Lung (tissue), 12 donors: ENCODE data around the gene UGT1A6. TPM values are rescaled to one million over a fixed set of nuclear protein-coding genes. Genes with fewer than 3 reads are reported as not detected.

Source experiments
- ATAC-seq: fragments of 200-7000 bp; cut with Tn5 transposase; one replicate; pipeline ENCODE4 v1.9.1; 2020; ENCODE audit warnings: moderate number of reproducible peaks; ENCODE audit not compliant: insufficient read depth, low FRiP score
- DNase-seq, 3 donors: peaks; one replicate each; pipeline ENCODE4 v3.0.0-alpha.2; 2013 to 2017
- H3K27ac ChIP-seq, 2 donors: one replicate each; pipeline ENCODE4 v1.5.1; 2013; ENCODE audit warnings: mild to moderate bottlenecking in 2 of 2, moderate library complexity in 2 of 2, control low read depth in 1 of 2, inconsistent platforms in 1 of 2, low read depth in 1 of 2, low read length in 1 of 2
- H3K27me3 ChIP-seq, 3 donors: one replicate each; pipeline ENCODE4 v1.5.1; 2013; ENCODE audit warnings: low read length in 2 of 3; ENCODE audit not compliant: control insufficient read depth in 3 of 3, insufficient read depth in 3 of 3
- H3K36me3 ChIP-seq, 4 donors: one replicate each; pipeline ENCODE4 v1.5.1; 2013; ENCODE audit warnings: low read length in 4 of 4, mild to moderate bottlenecking in 1 of 4, moderate library complexity in 1 of 4; ENCODE audit not compliant: control insufficient read depth in 4 of 4, insufficient read depth in 4 of 4
- H3K4me1 ChIP-seq, 5 donors: one replicate each; pipeline ENCODE4 v1.5.1; 2013; ENCODE audit warnings: low read length in 5 of 5, mild to moderate bottlenecking in 2 of 5, moderate library complexity in 1 of 5; ENCODE audit not compliant: control insufficient read depth in 5 of 5, insufficient read depth in 5 of 5
- H3K4me3 ChIP-seq: one replicate; pipeline ENCODE4 v1.5.1; 2013; ENCODE audit warnings: mild to moderate bottlenecking, control low read depth, moderate library complexity
- H3K9ac ChIP-seq, 2 donors: one replicate each; pipeline ENCODE4 v1.5.1; 2013; ENCODE audit warnings: low read length in 2 of 2, control low read depth in 1 of 2; ENCODE audit not compliant: insufficient read depth in 1 of 2
- H3K9me3 ChIP-seq, 4 donors: one replicate each; pipeline ENCODE4 v1.5.1; 2013; ENCODE audit warnings: low read length in 3 of 4, mild to moderate bottlenecking in 1 of 4, moderate library complexity in 1 of 4; ENCODE audit not compliant: control insufficient read depth in 4 of 4, insufficient read depth in 3 of 4
- WGBS, 2 donors: extraction: QIAGEN DNeasy Blood & Tissue Kit; methylation state at CpG; one replicate each; pipeline ENCODE4 v1.1.7; 2013; 5-methylcytosine and 5-hydroxymethylcytosine counted together
- polyA plus RNA-seq, 2 donors: library from polyadenylated mRNA; stranded (reverse); fragments of 200-250 nt; gene quantifications; one replicate each; pipeline ENCODE4 v1.2.1, GENCODE V29; 2013
- total RNA-seq, 2 donors: library from RNA; depleted of rRNA in 1 of 2; stranded (reverse); fragments of >200 nt in 1 of 2; gene quantifications; one replicate each; pipeline ENCODE4 v1.2.1, GENCODE V29; 2014 to 2021
- TF ChIP-seq, protein P1 (sequence below): IDR thresholded peaks from 2 replicates; pipeline ENCODE4 v1.5.1; 2012; ENCODE audit warnings: mild to moderate bottlenecking; ENCODE audit errors: control extremely low read depth, extremely low read depth
- donor health status: control.
- donor health status: control.
- donor health status: Bipolar disorder and iron deficiency.
- donor health status: healthy.
- donor health status: DM: yes; HTN: yes; CAD: no.

Gene UGT1A6
- total and polyA plus RNA-seq, 4 donors = 0.63 to 2.3 (median 1.5) TPM

GRCh38 chr2:233811087-233811486, 118.4 kb downstream of the UGT1A6 start:
- TF ChIP-seq, protein P1, sequence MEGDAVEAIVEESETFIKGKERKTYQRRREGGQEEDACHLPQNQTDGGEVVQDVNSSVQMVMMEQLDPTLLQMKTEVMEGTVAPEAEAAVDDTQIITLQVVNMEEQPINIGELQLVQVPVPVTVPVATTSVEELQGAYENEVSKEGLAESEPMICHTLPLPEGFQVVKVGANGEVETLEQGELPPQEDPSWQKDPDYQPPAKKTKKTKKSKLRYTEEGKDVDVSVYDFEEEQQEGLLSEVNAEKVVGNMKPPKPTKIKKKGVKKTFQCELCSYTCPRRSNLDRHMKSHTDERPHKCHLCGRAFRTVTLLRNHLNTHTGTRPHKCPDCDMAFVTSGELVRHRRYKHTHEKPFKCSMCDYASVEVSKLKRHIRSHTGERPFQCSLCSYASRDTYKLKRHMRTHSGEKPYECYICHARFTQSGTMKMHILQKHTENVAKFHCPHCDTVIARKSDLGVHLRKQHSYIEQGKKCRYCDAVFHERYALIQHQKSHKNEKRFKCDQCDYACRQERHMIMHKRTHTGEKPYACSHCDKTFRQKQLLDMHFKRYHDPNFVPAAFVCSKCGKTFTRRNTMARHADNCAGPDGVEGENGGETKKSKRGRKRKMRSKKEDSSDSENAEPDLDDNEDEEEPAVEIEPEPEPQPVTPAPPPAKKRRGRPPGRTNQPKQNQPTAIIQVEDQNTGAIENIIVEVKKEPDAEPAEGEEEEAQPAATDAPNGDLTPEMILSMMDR = no peak
- H3K4me3 ChIP-seq = no peak overlapping the region
- no peak overlapping the region for H3K27ac ChIP-seq
- WGBS, 2 donors = 69 to 74% methylated on average over 4 of the region's 4 CpGs
- H3K9ac ChIP-seq = no peak overlapping the region
- DNase-seq (no peak), ATAC-seq (no peak)
- no peaks in the 10 kb centered on the region for H3K36me3 ChIP-seq
- peaks cover 0 to 2% (median 0%) of the 10 kb centered on the region in 4 donors for H3K9me3 ChIP-seq
- H3K4me1 ChIP-seq = no peaks in the 10 kb centered on the region
- no peaks in the 10 kb centered on the region for H3K27me3 ChIP-seq

- peaks cover 0 to 2% (median 0%) of the 10 kb centered on the region in 4 donors for H3K9me3 ChIP-seq
- ATAC-seq (no peak), DNase-seq (no peak)
- no peaks in the 10 kb centered on the region for H3K36me3 ChIP-seq
- TF ChIP-seq, protein P1 = no peak
- H3K27ac ChIP-seq = no peak overlapping the region
- H3K4me1 ChIP-seq = no peaks in the 10 kb centered on the region
- no peak overlapping the region for H3K4me3 ChIP-seq
- no peak overlapping the region for H3K9ac ChIP-seq
- WGBS, 2 donors = 87 to 96% methylated on average over 8 of the region's 8 CpGs
- no peaks in the 10 kb centered on the region for H3K27me3 ChIP-seq
Measured at GRCh38 chr2:233811732-233812131, 119.0 kb downstream of the UGT1A6 start.

DNA sequence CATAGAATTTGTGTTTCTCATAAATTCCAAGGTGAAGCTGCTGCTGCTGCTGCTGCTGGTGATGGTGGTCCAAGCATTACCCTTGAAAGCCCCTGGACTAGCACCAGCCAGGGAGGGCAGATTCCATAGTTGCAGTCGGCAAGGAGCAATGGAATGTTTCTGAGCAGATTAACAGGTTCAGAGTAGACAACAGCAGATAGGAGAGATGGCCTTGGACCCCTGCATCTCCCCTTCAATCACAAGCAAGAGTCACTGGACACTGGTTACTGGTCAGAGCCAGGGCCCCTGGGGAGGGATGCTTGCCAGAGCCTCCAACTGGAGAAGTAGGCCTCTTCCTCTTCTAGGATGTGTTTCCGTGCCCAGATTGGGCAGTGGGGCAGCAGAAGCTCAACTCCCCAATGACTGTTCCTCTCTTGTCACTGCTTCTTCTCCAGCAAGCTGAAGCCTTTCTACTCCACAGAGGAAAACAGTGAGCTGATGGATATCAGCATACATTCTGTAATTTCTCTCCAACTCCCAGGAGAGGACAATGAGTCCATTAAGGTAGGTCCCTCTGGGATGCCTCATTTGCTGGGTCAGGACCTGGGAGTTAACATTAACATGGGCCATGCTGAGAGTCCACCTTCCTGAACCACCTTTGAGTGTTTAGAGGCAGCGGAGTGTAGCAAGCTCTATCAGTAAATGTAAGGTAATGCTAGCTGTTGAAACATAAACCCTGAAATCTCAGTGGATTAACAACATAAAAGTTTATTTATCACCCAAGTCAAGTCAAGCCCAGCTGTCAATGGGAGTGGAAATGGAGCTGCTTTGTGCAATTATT, 120.8 kb downstream of the UGT1A6 start:
- no peak overlapping the region for H3K4me3 ChIP-seq
- WGBS, 2 donors = 85 to 88% methylated on average over 3 of the region's 3 CpGs
- ATAC-seq = no peak

More for the DNA sequence above, 120.8 kb downstream of the UGT1A6 start:
- TF ChIP-seq, protein P1 = no peak
- Histone ChIP-seq H3K27me3 (no peaks in the 10 kb centered on the region), H3K36me3 (no peaks in the 10 kb centered on the region), H3K4me1 (no peaks in the 10 kb centered on the region), H3K9me3 (peaks cover 0 to 2% (median 0%) of the 10 kb centered on the region in 4 donors), H3K9ac (no peak overlapping the region), H3K27ac (no peak overlapping the region)
- DNase-seq = no peak
